Stimulated activated CD8-positive, alpha-beta memory T cell treated with anti-CD3 and anti-CD28 coated beads, Interleukin-7, amount 100 ng/mL, for 4 hours (primary cell): Measurements from ENCODE around the gene NVL.
"Not testable (repeated sequence)": the region's sequence is repeated elsewhere in the genome, so short reads cannot be mapped to it uniquely, and the experiment has no call there.

ENCODE experiments used
- DNase-seq, 2 donors: peaks; one replicate each; pipeline ENCODE4 v3.0.0-alpha.2; 2020; ENCODE audit warnings: low read depth in 2 of 2

Gene NVL

DNA sequence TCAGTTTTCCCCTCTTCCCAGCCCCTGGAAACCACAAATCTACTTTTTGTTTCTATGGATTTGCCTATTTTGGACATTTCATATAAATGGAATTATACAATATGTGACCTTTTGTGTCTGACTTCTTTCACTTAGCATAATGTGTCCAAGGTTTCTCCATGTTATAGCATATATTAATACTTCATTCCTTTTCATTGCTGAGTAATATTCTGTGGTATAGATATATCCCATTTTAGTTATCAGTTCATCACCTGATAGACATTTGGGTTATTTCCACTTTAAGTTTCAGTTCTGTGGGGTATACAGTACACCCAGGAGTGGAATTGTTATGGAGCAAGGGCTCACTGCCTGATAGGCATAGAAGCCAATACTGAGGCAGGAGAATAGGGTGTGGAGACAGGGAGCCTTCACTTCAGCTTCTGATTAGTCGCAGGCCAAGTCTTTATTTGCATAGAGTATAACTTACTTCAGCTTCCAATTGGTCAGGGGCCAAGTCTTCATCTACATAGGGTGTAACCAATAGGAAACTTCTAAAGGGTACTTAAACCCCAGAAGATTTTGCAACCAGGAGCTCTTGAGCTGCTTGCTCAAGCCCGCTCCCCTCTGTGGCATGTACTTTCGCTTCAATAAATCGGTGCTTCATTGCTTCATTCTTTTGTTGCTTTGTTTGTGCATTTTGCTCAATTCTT, 8.3 kb upstream of the NVL start:
- DNase-seq = no peak

DNA sequence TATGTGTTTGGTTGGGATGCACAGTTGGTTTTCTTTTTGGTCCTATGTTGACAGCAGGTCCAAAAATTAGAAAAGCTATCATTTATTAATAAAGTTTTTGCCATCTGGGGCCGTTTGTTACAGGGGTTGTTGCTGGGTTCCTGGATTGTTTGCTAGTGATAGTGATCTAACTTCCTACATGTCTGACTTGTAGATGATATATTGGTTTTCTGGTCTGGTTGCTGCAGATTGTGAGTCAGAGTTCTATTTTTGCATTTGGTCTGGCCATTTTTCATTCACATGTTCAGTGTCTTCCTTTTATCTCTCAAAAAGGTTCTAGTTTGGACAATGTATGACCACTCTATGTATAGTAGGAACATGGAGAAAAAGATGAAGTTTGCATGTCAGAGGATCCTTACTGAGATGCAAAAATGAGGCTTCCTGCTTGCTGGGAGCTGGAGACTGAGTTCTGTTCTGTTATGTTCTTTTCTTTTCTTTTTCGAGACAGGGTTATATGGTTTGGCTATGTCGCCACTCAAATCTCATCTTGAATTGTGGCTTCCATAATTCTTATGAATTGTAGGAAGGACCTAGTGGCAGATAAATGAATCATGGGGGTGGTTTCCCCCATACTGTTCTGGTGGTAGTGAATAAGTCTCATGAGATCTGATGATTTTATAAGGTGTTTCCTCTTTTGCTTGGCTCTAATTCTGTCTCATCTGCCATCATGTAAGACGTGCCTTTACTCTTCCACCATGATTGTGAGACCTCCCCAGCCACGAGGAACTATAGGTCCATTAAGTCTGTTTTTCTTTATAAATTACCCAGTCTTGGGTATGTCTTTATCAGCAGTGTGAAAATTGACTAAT, 4.2 kb upstream of the NVL start:
- DNase-seq = no peak

DNA sequence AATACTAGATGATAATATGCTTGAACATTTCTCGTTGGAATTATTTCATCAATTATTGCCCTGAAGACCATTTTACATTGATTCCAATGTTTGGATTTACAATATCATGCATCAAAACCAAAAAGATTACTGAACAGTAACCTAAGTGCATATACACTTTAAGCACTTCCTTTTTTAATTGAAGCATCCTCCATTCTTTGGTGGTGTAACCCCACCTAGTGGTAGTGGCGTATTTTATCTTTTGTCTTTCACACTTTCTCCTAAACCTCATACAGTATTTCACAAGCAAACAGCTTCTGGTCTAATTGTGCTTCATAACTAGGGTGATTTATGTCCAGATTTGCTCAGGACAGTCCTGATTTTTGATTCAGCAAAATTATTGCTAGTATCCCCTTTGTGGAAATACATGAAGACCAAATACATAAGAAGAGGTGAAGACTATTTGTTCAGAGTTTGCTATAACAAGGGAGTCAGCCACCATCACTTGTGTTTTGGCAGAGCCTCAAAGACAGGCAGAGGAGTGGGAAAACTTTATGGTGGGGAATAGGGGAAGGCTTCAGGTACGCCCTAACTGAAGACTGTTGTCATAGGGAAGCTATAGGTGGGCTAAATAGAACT, 3.4 kb upstream of the NVL start:
- DNase-seq = no peak

DNA sequence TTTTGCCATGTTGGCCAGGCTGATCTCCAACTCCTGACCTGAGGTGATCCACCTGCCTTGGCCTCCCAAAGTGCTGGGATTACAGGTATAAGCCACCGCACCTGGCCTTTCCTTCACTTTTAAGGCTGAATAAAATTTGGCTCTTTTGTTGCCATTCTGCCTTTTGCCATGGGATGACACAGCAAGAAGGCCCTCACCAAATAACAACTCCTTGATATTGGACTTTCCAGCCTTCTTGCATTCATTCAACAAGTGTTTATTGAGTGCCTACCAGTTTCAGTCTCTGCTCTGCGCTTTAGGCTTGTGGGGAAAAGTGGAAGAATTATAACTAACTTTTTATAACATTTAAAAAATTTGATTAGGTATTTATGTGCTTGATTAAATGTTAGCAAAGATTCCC, 1.9 kb upstream of the NVL start:
- no peak for DNase-seq

DNA sequence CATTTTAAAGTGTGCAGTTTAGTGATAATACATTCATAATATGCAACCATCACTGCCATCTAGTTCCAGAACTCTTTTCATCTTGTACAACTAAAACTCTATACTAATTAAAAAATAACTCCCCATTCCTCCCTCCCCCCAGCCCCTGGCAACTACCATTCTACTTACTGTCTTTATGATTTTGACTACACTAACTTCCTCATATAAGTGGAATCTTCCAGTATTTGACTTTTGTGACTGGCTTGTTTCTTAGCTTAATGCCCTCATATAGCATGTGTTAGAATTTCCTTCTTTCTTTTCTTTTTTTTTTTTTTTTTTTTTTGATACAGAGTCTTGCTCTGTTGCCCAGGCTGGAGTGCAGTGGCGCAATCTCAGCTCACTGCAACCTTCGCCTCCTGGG, 1.4 kb upstream of the NVL start:
- DNase-seq = no peak

DNA sequence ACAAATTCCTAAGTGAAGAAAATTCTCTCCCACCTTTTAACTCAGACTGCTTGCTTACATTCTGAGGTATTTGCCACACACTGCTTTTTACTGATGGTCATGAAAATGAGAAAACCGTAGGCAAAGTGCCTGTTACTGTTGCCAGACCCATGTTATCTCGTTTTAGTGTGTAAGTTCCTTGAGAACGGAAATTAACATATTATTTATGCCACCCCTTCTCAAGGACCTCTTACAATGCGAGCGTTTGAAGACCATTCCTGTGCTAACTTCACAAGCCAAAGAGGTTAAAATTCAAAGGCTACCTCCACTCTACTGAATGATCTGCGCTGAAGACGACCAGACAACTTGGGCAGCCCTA, 509 bp downstream of the NVL start:
- no peak for DNase-seq

DNA sequence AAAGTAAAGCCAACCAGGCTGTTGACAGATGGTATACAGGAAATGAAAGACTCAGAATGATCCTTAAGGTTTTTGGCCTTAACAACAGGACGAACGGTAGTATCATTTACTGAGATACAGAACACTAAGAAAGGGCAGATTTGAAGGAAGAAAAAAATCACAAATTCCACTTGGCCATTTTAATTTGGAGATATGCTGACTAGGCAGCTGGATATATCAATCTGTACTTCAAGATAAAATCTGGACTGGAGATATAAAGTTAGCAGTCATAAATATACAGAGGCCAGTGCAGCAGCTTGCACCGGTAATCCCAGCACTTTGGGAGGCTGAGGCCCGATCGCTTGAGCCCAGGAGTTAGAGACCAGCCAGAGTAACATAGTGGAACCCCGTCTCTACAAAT, 1.3 kb downstream of the NVL start:
- no peak for DNase-seq

DNA sequence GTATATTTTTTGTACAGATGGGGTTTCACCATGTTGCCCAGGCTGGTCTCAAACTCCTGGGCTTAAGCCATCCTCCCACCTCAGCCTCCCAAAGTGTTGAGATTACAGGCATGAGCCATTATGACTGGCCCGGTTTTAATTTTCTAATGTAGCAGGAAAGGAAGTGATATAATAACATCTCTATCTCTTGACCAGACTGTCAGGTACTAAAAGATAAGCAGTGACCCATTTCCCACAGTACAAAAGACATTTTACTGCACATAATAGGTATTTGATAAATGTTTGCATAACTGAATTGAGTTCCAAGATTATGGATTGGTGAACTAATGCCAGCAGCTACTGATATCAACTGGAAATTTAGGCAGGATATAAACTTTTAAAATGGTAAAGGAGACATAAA, 4.0 kb downstream of the NVL start:
- no peak for DNase-seq

DNA sequence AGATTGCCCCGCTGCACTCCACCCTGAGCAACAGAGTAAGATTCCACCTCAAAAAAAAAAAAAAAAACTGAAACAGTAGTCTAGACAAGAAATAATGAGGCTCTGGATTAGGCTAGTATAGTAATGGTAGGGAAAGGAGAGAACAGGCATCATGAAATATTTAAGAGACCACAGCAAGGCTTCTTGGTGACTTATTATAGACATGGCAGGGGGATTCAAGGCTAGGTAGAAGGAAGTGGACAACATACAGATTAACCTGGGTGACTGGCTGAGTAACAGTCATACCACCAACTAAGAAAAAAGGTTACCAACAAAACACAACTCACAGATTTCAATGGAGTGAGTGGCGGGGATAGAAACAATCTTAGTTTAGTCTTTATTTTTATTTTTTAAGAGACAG, 8.3 kb downstream of the NVL start:
- no peak for DNase-seq

DNA sequence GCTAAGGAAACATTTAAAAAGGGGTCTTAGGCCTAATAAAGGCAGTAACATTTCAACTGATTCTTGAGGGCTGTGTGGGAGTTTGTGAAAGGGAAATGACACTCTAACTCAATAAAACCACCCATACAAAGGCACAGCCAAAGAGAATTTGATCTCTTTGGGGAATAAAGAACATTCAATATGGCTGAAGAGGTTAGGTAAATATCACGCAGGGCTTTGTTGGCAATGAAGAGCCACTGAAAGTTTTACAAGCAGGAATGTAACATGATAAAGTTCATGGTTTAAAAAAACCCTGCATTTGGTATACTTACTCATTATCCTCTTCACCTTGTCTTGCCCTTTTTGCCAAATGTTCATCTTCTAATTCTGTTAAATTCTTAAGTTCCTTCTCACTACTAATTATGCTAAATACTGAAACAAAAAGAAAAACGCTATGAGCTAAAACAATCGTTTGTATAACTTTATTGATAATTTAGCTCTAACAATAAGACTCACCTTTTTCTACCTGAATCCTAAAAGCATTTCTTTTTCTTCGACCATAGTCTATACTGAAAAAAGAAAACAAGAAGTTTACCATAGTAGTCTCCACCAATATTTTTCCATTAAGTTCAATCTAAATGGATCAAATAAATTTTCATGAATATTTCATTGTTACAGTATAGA, 12.5 kb downstream of the NVL start:
- DNase-seq = no peak

DNA sequence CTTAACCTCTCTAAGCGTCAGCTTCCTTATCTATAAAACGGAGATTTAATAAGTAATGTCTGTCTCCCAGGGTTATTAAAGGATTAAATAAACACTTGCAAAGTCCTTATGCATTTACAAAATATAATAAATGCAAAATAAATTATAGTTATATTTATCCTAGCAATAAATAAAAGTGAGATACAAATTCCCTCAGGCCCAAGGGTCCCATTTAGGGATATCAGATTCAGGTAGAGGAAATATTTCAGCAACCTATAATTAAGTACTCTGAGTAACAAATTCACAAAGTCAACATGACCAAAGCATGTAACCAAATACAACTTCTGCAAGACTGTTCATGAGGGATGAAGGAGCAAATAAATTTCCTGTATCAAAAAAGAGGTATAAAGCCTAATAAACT, 17.9 kb downstream of the NVL start:
- DNase-seq = no peak

DNA sequence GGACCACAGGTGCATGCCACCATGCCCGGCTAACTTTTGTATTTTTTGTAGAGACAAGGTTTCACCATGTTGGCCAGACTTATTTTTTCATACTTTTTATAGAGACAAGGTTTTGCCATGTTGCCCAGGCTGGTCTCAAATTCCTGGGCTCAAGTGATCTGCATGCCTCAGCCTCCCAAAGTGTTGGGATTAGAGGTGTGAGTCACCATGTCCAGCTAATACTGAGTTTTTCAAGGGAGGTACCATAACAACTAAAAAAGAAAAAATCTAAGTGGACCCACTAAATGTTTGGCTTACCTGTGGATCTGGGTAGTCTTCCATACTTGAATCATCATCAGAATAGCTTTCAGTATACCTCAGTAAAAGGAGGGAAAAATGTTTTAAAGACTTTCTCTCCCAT, 18.5 kb downstream of the NVL start:
- not testable (repeated sequence) for DNase-seq

DNA sequence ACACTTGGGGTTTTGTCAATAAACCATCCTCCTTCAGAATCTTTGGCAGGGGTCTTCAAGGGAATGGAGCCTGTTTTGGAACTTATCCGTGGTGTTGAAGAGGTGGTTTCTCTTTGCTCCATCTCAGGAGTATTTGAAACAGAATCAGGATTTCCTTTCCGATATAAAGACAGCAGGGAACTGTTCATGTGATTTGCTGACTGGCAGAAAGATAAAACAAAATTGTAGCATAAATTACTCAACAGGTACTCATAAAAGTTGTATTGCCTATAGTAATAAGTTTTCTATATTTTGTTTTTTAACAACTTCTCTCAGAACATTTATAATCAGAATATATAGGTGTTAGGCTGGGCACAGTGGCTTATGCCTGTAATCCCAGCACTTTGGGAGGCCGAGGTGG, 21.9 kb downstream of the NVL start:
- no peak for DNase-seq

DNA sequence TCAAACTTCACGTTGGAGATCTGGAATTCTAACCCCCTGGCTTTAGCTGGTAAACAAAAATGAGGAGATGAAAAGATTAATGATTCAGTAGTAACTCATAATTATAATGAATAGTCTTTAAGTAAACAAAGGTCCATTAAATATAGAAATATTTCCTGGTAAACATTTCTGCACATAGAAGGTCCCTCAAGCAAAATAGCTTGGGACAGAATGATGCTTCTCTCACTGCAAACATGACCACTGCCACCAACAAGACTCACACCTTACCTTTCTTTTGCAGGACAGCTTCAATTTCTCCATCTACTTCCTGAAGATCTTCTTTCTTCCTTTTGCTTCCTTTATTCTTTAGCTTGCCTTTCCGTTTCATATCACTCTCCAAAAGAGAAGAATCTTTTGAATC, 25.2 kb downstream of the NVL start:
- DNase-seq = no peak

DNA sequence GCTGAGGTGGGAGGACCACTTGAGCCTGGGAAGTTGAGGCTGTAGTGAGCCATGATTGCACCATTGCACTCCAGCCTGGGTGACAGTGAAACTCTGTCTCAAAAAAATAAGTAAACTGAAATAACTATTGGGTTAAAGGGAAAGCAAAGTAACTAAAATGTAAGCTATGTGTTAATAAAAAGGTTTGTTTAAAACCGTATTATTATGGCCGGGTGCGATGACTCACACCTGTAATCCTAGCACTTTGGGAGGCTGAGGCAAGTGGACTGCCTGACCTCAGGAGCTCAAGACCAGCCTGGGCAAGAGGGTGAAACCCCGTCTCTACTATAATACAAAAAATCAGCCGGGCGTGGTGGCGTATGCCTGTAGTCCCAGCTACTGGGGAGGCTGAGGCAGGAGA, 27.0 kb downstream of the NVL start:
- no peak for DNase-seq

DNA sequence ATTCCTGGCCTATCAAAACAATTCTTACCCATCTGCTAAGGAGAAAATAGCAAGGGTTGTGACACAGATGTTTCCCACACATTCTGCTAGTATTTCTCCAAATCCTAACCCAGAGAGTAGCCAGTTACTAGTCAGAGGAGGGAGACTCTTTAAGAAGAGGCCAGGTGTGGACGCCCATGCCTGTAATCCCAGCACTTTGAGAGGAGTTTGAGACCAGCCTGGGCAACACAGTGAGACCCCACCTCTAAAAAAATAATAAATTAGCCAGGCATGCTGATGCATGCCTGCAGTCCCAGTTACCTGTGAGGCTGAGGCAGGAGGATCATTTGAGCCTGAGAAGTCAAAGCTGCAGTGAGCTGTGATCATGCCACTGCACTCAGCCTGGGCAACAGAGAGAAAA, 28.6 kb downstream of the NVL start:
- no peak for DNase-seq

DNA sequence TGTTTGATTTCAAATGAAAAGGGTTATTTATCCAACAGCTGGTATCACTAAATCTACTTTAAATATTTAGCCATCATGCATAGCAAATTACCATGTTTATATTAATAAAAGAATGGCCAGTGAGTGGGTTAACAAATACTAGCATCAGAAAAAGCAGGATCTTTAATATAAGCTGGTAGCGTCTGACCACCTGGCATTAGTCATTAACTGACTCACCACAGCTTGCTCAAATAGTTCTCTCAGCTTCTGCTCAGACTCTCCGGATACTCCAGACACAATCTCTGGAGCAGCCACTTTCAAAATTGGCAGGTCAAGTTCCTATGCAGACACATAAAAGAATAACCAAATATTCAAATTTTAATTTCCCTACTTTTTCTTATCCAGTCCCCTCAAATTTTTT, 29.6 kb downstream of the NVL start:
- DNase-seq = no peak

DNA sequence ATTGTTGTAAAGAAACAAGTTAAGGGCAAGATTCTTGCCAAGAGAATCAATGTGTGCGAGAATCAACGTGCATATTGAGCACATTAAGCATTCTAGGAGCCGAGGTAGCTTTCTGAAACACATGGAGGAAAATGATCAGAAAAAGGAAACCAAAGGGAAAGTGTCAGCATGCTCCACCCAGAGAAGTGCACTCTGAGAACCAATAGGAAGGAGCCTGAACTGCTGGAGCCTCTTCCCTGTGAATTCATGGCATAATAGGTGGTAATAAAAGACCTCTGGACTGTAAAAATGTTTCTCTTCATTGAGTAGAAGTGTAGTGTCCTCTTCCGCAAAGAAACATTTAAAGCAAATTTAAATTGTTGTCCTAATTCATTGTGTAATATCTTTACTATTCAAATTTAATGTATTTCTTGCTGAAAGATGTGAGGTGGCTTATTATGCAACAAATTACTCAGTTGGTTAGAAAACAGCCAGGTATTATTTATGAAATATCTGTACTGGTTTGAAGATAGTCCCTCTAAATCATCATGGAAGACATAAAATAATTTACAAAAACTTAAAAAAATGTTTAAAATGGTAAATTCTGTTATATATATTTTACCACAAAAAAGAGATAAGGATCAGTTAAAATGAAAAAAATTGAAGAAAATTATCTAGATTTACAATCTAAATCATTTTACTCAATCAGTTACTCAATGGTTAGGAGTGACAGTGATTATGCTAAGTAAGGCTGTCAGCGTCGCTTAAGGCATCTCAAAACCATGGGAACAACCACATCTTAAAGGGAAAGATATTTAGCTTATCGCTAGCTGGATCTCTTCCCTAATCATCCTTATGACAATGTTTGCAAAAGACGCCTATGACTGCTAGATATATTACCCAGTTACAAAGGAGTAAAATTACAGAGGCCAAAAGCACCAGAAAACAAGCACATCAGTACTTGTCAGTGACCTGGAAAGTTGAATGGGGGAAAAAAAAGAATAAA, 31.3 kb downstream of the NVL start:
- DNase-seq = no peak

DNA sequence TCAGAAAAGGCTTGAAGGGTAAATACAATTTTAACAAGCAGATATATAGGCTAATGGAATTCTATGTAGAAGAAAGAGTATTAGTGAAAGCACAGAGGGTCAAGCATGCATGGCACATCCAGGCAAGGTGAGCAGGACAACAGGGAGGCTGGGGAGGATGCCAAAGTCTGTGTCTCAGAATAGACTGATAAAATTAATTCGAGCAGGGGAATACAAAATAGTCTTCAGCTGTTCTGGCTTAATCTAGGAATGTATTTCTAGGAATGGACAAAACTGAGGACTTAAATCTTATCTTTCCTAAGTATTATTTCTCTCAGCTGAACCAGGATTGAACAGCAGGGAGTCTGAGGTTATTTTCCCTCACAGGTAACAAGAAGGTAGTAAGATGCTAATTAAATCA, 35.2 kb downstream of the NVL start:
- no peak for DNase-seq

DNA sequence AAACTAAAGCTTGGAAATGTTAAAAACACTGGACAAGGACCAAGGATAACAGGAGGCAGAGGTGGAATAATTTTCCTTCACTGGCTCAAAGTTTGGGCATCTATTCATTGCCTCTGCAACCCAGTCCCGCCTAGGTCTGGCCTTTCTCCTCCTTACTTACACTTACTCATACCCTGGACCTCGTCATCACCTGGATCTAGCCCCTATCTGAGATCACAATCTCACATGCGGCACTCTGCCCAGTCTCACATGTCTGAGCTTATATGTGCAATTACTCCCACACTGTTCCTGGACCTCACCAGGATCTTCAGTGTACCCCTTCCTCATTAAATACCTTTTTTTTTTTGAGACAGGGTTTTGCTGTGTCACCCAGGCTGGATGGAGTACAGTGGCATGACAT, 37.6 kb downstream of the NVL start:
- no peak for DNase-seq

DNA sequence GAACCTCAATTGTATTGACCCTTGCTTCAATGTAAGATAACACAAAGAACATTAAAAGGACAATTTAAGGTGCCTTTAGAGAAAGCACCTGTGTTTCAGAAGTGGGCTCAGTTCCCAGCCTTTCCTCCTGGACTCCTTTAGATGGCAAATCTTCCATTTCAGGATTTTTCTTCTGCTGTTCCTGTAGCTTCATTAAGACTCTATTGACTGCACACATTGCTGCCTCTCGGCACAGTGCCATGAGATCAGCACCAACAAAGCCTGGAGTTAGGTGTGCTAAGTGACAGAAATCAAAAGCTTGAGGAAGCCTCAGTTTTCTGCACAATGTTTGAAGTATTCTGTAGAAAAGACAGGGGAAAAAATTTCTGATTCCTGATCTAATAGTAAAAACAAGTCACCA, 40.6 kb downstream of the NVL start:
- no peak for DNase-seq

DNA sequence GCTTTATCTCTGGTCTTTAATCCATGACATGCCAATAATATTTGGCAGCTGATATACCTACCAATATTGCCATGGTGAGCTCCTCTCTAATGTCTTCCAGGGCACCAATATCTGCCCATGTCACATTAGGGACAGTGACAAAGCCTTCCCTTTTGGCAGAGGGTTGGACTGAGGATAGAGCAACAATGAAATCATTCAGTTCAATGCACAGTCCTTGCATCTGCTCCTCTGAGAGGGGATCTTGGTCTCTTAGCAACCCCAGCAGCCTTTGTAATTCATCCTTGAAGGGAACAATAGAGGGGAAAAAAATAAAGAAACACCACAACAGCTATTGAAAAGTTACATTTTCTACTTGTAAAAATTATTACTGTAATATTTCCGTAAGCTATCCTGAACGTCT, 42.3 kb downstream of the NVL start:
- no peak for DNase-seq
